NB4 (cell line): ENCODE measurements around the gene RPL12.

Experiments used
- DNase-seq: peaks from one replicate; pipeline ENCODE4 v3.0.0; 2010; ENCODE audit warnings: low read depth
- H3K4me3 ChIP-seq: one replicate; pipeline ENCODE4 v1.5.1; 2011; ENCODE audit warnings: mild to moderate bottlenecking, low read depth, low read length, moderate library complexity
- CTCF ChIP-seq: IDR thresholded peaks from one replicate; pipeline ENCODE4 v1.5.1; 2012; ENCODE audit warnings: low read depth, low read length
- MAX ChIP-seq: IDR thresholded peaks from 2 replicates; pipeline ENCODE4 v1.6.1; 2011; ENCODE audit warnings: low read depth, low read length
- MYC ChIP-seq: IDR thresholded peaks from 2 replicates; pipeline ENCODE4 v1.6.1; 2011; ENCODE audit warnings: low read depth, low read length
- POLR2A ChIP-seq: IDR thresholded peaks from 2 replicates; pipeline ENCODE4 v1.6.1; 2011; ENCODE audit warnings: mild to moderate bottlenecking; ENCODE audit not compliant: insufficient read length; ENCODE audit errors: extremely low read depth

RPL12 gene

GRCh38 chr9:127405344-127406125, 45.7 kb downstream of the RPL12 start:
- no peak overlapping the region for H3K4me3 ChIP-seq
- TF ChIP-seq CTCF (no peak), MYC (no peak), POLR2A (no peak)
- no peak for DNase-seq

GRCh38 chr9:127404631-127405030, 46.6 kb downstream of the RPL12 start:
- TF ChIP-seq MAX = no peak
- TF ChIP-seq POLR2A = no peak
- no peak for TF ChIP-seq MYC
- no peak for TF ChIP-seq CTCF
- no peak overlapping the region for H3K4me3 ChIP-seq
- DNase-seq = no peak

GRCh38 chr9:127403507-127404192, 47.6 kb downstream of the RPL12 start:
- TF ChIP-seq MAX (no peak), CTCF (no peak), MYC (no peak), POLR2A (no peak)
- DNase-seq = no peak

GRCh38 chr9:127402401-127403090, 48.7 kb downstream of the RPL12 start:
- H3K4me3 ChIP-seq = no peak overlapping the region
- no peak for DNase-seq
- TF ChIP-seq CTCF (no peak), POLR2A (no peak)

More at GRCh38 chr9:127403507-127404192, 47.6 kb downstream of the RPL12 start:
- H3K4me3 ChIP-seq = no peak overlapping the region

- H3K4me3 ChIP-seq = no peak overlapping the region
- no peak for DNase-seq
- TF ChIP-seq POLR2A = no peak
- no peak for TF ChIP-seq CTCF
- TF ChIP-seq MYC = no peak
- TF ChIP-seq MAX = no peak
Measured at GRCh38 chr9:127399736-127400269, 51.4 kb downstream of the RPL12 start.
